Parathyroid adenoma (tissue), 2 donors: ENCODE results near the gene RGS1.
"Not testable (repeated sequence)": the region's sequence is repeated elsewhere in the genome, so short reads cannot be mapped to it uniquely, and the experiment has no call there.

ENCODE experiments used
- H2AFZ ChIP-seq: fragments of 300-600 bp; sonication (generic); one replicate; pipeline ENCODE4 v1.7.0; 2017; ENCODE audit warnings: antibody characterized with exemption, mild to moderate bottlenecking
- H3K27ac ChIP-seq: fragments of 300-600 bp; sonication (generic); one replicate; pipeline ENCODE4 v1.7.0; 2017
- H3K27me3 ChIP-seq: fragments of 300-600 bp; sonication (generic); one replicate; pipeline ENCODE4 v1.7.0; 2017; ENCODE audit warnings: low read length; ENCODE audit not compliant: control insufficient read depth, insufficient read depth
- H3K36me3 ChIP-seq: fragments of 300-600 bp; sonication (generic); one replicate; pipeline ENCODE4 v1.7.0; 2017; ENCODE audit warnings: low read length; ENCODE audit not compliant: control insufficient read depth, insufficient read depth
- H3K4me1 ChIP-seq: fragments of 300-600 bp; sonication (generic); one replicate; pipeline ENCODE4 v1.7.0; 2017; ENCODE audit warnings: control low read depth
- H3K4me2 ChIP-seq: fragments of 300-600 bp; sonication (generic); one replicate; pipeline ENCODE4 v1.7.0; 2017; ENCODE audit warnings: low read length
- H3K4me3 ChIP-seq: fragments of 300-600 bp; sonication (generic); one replicate; pipeline ENCODE4 v1.7.0; 2017; ENCODE audit warnings: low read depth, low read length
- H3K79me2 ChIP-seq: fragments of 300-600 bp; sonication (generic); one replicate; pipeline ENCODE4 v1.7.0; 2017; ENCODE audit warnings: control low read depth
- H3K9ac ChIP-seq: fragments of 300-600 bp; sonication (generic); one replicate; pipeline ENCODE4 v1.7.0; 2017; ENCODE audit warnings: mild to moderate bottlenecking
- H3K9me3 ChIP-seq: fragments of 300-600 bp; sonication (generic); one replicate; pipeline ENCODE4 v1.7.0; 2017; ENCODE audit warnings: low read length; ENCODE audit not compliant: control insufficient read depth
- TF ChIP-seq, protein P1 (sequence below): fragments of 300-600 bp; sonication (generic); IDR thresholded peaks from one replicate; pipeline ENCODE4 v1.7.0; 2017; ENCODE audit warnings: antibody characterized with exemption, mild to moderate bottlenecking
- donor health status: primary hyperparathyroidism.

The RGS1 gene

DNA sequence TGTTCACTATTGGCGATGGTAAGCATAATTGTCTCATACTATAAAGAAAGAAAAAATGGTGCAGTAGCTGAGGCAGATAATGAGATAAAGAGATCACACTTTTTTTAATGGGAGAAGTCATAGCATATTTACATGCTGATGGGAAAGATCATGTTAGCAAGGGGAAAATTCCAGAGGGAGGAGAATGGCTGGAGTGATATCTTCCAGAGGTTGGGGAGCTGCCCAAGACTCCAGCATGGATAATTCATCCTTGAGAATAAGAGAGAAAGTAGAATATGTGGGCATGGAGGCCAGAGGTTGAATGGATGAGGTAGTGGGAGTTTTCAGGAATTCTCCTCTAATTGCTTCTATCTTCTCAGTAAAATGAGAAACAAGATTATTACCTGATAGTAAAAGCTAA lies 45.8 kb upstream of the RGS1 start:
- no peaks in the 10 kb centered on the region for H3K9me3 ChIP-seq
- no peaks in the 10 kb centered on the region for H3K27me3 ChIP-seq
- H3K27ac ChIP-seq = no peak overlapping the region
- H3K36me3 ChIP-seq = no peaks in the 10 kb centered on the region
- H3K4me1 ChIP-seq = no peaks in the 10 kb centered on the region
- TF ChIP-seq, protein P1, sequence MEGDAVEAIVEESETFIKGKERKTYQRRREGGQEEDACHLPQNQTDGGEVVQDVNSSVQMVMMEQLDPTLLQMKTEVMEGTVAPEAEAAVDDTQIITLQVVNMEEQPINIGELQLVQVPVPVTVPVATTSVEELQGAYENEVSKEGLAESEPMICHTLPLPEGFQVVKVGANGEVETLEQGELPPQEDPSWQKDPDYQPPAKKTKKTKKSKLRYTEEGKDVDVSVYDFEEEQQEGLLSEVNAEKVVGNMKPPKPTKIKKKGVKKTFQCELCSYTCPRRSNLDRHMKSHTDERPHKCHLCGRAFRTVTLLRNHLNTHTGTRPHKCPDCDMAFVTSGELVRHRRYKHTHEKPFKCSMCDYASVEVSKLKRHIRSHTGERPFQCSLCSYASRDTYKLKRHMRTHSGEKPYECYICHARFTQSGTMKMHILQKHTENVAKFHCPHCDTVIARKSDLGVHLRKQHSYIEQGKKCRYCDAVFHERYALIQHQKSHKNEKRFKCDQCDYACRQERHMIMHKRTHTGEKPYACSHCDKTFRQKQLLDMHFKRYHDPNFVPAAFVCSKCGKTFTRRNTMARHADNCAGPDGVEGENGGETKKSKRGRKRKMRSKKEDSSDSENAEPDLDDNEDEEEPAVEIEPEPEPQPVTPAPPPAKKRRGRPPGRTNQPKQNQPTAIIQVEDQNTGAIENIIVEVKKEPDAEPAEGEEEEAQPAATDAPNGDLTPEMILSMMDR = no peak
- no peak overlapping the region for H3K4me2 ChIP-seq
- no peak overlapping the region for H3K9ac ChIP-seq
- H3K4me3 ChIP-seq = no peak overlapping the region
- no peaks in the 10 kb centered on the region for H3K79me2 ChIP-seq
- no peak overlapping the region for H2AFZ ChIP-seq

DNA sequence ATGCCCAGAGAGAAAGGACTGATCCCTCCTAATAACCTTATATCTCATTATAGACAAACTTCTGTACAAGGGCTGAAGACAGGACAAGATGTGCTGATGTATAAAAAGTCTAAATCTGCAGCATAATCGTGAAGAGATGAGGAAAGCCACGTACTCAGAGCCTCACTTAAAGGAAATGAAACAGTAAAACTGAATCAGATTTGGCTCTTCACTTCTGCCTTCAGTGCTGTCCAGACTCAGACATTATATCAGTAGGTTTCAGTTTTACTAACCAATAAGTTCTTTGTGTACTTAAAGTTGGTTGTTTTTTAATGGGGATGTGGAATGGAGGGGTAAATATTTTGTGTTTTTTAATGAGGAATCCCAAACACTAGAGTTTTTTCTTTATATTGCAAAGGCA lies 45.3 kb upstream of the RGS1 start:
- Histone ChIP-seq H2AFZ (no peak overlapping the region), H3K9me3 (no peaks in the 10 kb centered on the region), H3K27ac (no peak overlapping the region), H3K36me3 (no peaks in the 10 kb centered on the region), H3K27me3 (no peaks in the 10 kb centered on the region), H3K4me1 (no peaks in the 10 kb centered on the region), H3K4me2 (no peak overlapping the region), H3K79me2 (no peaks in the 10 kb centered on the region), H3K9ac (no peak overlapping the region), H3K4me3 (no peak overlapping the region)
- TF ChIP-seq, protein P1 = no peak

DNA sequence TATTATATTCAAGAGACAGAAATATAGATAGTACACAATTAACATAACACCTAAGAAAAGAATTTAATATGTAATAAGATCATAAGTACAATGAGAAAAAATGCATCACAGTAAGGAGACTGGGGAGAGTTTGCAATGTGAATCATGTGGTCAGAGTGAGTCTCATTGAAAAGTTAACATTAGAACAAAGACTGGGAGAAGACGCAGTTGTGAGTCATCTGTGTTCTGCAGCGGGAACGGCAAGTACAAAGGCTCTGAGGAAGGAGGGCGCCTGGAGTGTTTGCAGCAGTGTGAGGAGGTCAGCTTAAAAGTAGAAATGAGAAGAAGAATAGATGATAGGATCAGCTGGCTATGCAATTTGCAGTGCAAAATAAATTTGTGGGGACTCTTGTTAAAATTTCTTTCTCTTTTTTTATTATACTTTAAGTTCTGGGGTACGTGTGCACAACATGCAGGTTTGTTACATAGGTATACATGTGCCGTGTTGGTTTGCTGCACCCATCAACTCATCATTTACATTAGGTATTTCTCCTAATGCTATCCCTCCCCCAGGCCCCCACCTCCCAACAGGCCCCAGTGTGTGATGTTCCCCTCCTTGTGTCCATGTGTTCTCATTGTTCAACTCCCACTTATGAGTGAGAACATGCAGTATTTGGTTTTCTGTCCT lies 44.4 kb upstream of the RGS1 start:
- H3K4me3 ChIP-seq, H2AFZ ChIP-seq, H3K79me2 ChIP-seq, H3K27ac ChIP-seq, H3K9me3 ChIP-seq, H3K4me1 ChIP-seq, H3K36me3 ChIP-seq, H3K27me3 ChIP-seq, H3K4me2 ChIP-seq, H3K9ac ChIP-seq: not testable (repeated sequence)

DNA sequence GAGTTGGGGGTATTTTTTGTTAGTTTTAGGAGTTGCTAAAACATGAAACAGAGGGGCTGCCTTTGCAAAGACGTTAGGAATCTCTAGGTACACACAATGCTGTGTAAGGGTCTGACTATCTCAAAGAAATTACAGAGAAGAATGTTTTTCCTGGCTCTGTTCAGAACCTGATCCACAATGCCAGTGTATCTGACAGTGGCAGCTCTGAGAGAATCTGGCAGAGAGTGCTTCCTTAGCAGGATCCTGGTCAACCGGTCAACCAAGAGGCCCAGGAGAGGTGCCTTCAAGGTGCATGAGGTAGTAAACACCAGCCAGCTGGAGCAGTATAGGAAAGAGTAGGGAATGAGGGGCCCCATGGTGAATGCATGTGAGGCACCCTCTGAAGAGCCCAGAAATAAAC lies 40.9 kb upstream of the RGS1 start:
- H3K36me3 ChIP-seq = no peaks in the 10 kb centered on the region
- TF ChIP-seq, protein P1 = no peak
- no peak overlapping the region for H3K9ac ChIP-seq
- no peaks in the 10 kb centered on the region for H3K27me3 ChIP-seq
- no peaks in the 10 kb centered on the region for H3K79me2 ChIP-seq
- H3K4me2 ChIP-seq = no peak overlapping the region
- H3K4me3 ChIP-seq = no peak overlapping the region
- H3K9me3 ChIP-seq = no peaks in the 10 kb centered on the region
- H3K27ac ChIP-seq = no peak overlapping the region
- H2AFZ ChIP-seq = no peak overlapping the region
- H3K4me1 ChIP-seq = no peaks in the 10 kb centered on the region

DNA sequence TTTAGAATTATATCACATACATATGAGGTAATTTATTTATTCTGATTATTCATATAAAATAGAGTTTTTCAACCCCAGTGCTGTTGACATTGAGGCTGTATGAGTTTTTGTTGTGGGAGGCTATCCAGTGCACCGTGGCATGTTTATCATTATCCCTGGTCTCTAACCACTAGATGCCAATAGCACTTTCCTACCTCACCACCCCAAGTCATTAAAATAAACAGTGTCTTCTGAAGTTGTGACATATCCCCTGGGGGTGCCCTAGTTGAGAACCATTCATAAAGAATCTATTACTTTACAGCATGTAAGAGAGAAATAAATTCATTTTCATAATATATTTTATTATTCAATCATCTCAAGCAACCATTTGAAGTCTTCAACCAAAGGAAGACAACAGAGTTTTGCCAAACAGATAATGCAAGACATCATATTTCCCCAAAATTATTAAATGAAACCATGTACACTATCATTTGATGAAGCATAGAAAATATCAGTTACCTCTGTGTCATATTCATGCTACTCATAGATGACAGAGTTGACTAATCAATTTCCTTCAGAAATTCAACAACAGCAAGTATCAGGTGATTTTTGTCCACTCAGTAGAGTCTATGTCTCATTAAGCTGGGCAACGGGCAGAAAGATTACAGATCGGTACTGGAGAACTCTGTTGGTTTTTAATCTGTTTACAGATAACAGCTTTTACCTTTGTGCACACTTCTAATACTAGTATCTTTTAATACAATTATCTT lies 39.5 kb upstream of the RGS1 start:
- Histone ChIP-seq H3K4me3 (no peak overlapping the region), H3K9me3 (no peaks in the 10 kb centered on the region), H3K4me2 (no peak overlapping the region), H3K79me2 (no peaks in the 10 kb centered on the region), H3K4me1 (no peaks in the 10 kb centered on the region), H2AFZ (no peak overlapping the region), H3K9ac (no peak overlapping the region), H3K27me3 (no peaks in the 10 kb centered on the region), H3K27ac (no peak overlapping the region), H3K36me3 (no peaks in the 10 kb centered on the region)
- TF ChIP-seq, protein P1 = no peak
